Tibial nerve (tissue), 4 donors: Measurements from ENCODE around the gene MAP3K4. TPM values are rescaled to one million over a fixed set of nuclear protein-coding genes. Genes with fewer than 3 reads are reported as not detected.

Source experiments
- DNase-seq, 2 donors: peaks; one replicate each; pipeline ENCODE4 v3.0.0-alpha.2; 2019; ENCODE audit warnings: low spot score in 2 of 2
- H3K27ac ChIP-seq, 4 donors: fragments of 200-600 bp; sonication (generic) in 3 of 4; one replicate each; pipeline ENCODE4 v1.5.1; 2017 to 2019; ENCODE audit warnings: mild to moderate bottlenecking in 1 of 4
- H3K27me3 ChIP-seq, 2 donors: fragments of 200-600 bp; sonication (generic) in 1 of 2; one replicate each; pipeline versions ENCODE4 v1.5.1 to v1.6.0; 2017 to 2019
- H3K36me3 ChIP-seq, 3 donors: fragments of 200-600 bp; sonication (generic); one replicate each; pipeline ENCODE4 v1.5.1; 2018 to 2019
- H3K4me1 ChIP-seq, 4 donors: fragments of 200-600 bp; sonication (generic) in 3 of 4; one replicate each; pipeline ENCODE4 v1.5.1; 2017 to 2019
- H3K4me3 ChIP-seq, 4 donors: fragments of 200-600 bp; sonication (generic) in 3 of 4; one replicate each; pipeline ENCODE4 v1.5.1; 2017 to 2019; ENCODE audit warnings: mild to moderate bottlenecking in 1 of 4, moderate library complexity in 1 of 4
- H3K9me3 ChIP-seq, 4 donors: fragments of 200-600 bp; sonication (generic) in 3 of 4; one replicate each; pipeline ENCODE4 v1.5.1; 2017 to 2019
- CTCF ChIP-seq, 5 experiments: fragments of 200-600 bp in 3 of 5; fragments of 450-650 bp in 2 of 5; sonication (generic) in 3 of 5; IDR thresholded peaks; one replicate each; pipeline ENCODE4 v1.5.1; 2016 to 2019; ENCODE audit warnings: antibody characterized with exemption in 5 of 5, mild to moderate bottlenecking in 3 of 5, moderate library complexity in 2 of 5
- EP300 ChIP-seq, 2 donors: sonication (generic); formaldehyde crosslinking; IDR thresholded peaks; one replicate each; pipeline ENCODE4 v1.6.1; 2017; ENCODE audit warnings: antibody characterized with exemption in 2 of 2, mild to moderate bottlenecking in 1 of 2
- POLR2A ChIP-seq, 2 donors: fragments of 450-650 bp; IDR thresholded peaks; one replicate each; pipeline ENCODE4 v1.6.1; 2017; ENCODE audit warnings: antibody characterized with exemption in 2 of 2, mild to moderate bottlenecking in 2 of 2, moderate library complexity in 2 of 2
- WGBS, 2 donors: methylation state at CpG; one replicate each; pipeline ENCODE4 v1.1.5; 2018; 5-methylcytosine and 5-hydroxymethylcytosine counted together
- total RNA-seq, 4 donors: library from RNA; depleted of rRNA; stranded (reverse); fragments of >200 nt; gene quantifications; one replicate each; pipeline ENCODE4 v1.1.0, GENCODE V29; 2016

Gene MAP3K4
- total RNA-seq, 4 donors from 2014 or later: 42.9 to 63.0 (median 56.0) TPM

DNA sequence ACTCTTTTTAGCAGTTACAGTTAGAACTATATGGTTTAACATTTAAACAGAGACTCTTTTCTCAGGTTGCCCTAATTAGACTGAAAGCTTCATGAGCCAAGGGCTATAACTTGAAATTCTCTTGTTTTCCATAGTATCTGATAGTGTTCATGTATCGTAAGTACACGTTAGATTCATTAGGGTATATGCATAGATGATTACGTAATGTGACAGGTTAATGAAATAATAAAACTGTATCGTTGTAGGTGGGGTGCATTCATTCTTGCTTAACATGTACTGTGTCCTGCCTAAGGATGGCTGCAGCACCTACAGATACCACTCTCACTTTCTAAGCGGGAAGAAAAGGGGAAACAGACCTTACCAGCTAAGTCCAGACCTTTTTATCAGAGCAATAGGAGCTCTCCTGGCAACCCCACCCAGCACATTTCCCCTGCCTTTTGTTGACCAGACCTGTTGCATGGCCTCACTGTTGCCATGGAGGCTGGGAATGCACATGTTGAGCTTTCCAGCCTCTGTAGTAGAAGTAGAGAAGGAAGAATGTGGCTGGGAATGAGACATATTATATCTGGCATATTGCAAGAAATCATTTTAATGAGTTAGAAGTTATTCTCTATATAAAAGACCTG is 83.0 kb downstream of the MAP3K4 start:
- DNase-seq: no peak
- no peak overlapping the region for H3K4me3 ChIP-seq
- no peak overlapping the region for H3K27ac ChIP-seq
- peaks cover 0 to 71% (median 3%) of the 10 kb centered on the region in 3 donors for H3K36me3 ChIP-seq
- H3K9me3 ChIP-seq: no peaks in the 10 kb centered on the region
- no peak for TF ChIP-seq POLR2A (IDR thresholded peaks at IDR 0.05)
- no peak for TF ChIP-seq EP300 (IDR thresholded peaks at IDR 0.05)
- no peaks in the 10 kb centered on the region for H3K4me1 ChIP-seq
- H3K27me3 ChIP-seq: no peaks in the 10 kb centered on the region
- 93 to 97% methylated on average over 5 of the region's 5 CpGs for whole genome bisulfite sequencing, 2 donors

GRCh38 chr6:161076181-161076677 is 84.7 kb downstream of the MAP3K4 start:
- no peak overlapping the region for H3K4me3 ChIP-seq
- no peak for DNase-seq
- no peaks in the 10 kb centered on the region for H3K9me3 ChIP-seq
- H3K4me1 ChIP-seq: no peaks in the 10 kb centered on the region
- WGBS, 2 donors: 57 to 69% methylated on average over 8 of the region's 8 CpGs
- peaks cover 0 to 78% (median 3%) of the 10 kb centered on the region in 3 donors for H3K36me3 ChIP-seq
- TF ChIP-seq EP300 (IDR thresholded peaks at IDR 0.05) (no peak), CTCF (IDR thresholded peaks at IDR 0.05) (no peak), POLR2A (IDR thresholded peaks at IDR 0.05) (no peak)
- no peak overlapping the region for H3K27ac ChIP-seq
- no peaks in the 10 kb centered on the region for H3K27me3 ChIP-seq

DNA sequence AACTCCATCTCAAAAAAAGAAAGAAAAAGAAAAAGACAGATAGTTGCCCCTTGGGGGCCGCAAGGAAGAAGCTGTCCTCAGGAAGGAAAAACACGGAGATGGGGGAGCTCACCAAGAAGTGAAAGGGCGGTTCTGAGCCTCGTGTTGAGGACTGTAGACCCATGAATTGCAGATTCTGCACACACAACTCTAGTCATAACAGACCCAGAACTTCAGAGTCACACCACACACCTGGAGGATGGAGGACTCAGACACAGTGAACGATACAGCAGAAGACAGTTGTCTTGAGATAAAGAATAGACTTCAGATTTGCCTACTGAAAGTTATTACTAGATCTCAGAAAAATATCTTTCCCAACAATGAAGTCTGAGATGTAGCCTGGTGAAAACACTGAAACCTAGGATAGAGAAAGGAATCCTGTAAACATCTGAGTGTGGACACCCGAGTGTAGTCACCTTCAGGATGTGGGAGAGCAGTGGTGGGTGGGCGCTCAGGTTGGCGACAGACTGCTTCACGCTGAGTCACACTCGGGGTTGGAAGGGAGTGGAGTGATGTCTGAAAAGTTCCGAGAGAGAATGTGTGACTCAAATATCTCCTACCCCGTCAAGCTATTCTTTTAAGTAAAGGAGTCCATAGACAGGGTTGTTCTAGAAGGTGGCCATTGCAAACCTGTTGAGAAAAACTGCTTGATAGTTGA is 88.1 kb downstream of the MAP3K4 start:
- H3K4me3 ChIP-seq: no peak overlapping the region
- no peaks in the 10 kb centered on the region for H3K27me3 ChIP-seq
- 87 to 90% methylated on average over 12 of the region's 12 CpGs for WGBS, 2 donors
- DNase-seq: no peak
- no peaks in the 10 kb centered on the region for H3K9me3 ChIP-seq
- TF ChIP-seq CTCF (IDR thresholded peaks at IDR 0.05) (no peak), EP300 (IDR thresholded peaks at IDR 0.05) (no peak), POLR2A (IDR thresholded peaks at IDR 0.05) (no peak)
- no peak overlapping the region for H3K27ac ChIP-seq
- H3K4me1 ChIP-seq: no peaks in the 10 kb centered on the region
- H3K36me3 ChIP-seq: peaks cover 3 to 99% (median 4%) of the 10 kb centered on the region in 3 donors

DNA sequence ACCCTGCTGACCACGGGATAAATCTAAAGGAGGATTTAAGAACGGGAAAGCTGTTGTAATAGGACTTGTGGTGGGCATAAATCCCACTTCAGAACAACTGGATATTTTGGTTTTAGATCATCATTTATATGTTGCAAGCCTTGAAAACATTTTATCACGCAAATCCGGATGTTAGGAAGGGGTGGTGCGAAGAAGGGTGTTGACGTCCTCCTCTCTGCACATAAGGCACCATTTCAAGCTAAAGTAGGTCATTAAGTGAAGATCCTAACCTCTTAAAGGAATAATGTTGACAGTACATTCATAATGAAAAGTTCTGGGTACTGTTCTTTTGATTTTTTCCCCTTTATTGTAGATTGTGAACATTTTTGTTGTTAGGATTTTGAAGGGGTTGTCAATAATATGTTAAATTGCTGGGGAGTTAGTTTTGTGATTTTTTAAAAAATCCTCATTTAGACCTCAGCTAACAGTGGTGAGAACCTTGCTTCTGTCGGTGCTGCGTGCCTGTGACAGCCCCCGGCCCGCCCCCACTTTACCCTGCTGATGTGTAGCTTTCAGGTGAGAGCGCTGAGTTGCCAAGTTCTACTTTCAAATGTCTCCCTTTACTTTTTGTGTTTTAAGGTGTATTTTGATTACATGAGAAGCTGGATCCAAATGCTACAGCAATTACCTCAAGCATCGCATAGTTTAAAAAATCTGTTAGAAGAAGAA is 88.8 kb downstream of the MAP3K4 start:
- no peaks in the 10 kb centered on the region for H3K4me1 ChIP-seq
- no peaks in the 10 kb centered on the region for H3K27me3 ChIP-seq
- no peak overlapping the region for H3K27ac ChIP-seq
- 91 to 94% methylated on average over 12 of the region's 12 CpGs for WGBS, 2 donors
- no peak overlapping the region for H3K4me3 ChIP-seq
- TF ChIP-seq CTCF (IDR thresholded peaks at IDR 0.05) (no peak), EP300 (IDR thresholded peaks at IDR 0.05) (no peak), POLR2A (IDR thresholded peaks at IDR 0.05) (no peak)
- DNase-seq: no peak
- H3K9me3 ChIP-seq: no peaks in the 10 kb centered on the region
- H3K36me3 ChIP-seq: peaks cover 3 to 99% (median 4%) of the 10 kb centered on the region in 3 donors

DNA sequence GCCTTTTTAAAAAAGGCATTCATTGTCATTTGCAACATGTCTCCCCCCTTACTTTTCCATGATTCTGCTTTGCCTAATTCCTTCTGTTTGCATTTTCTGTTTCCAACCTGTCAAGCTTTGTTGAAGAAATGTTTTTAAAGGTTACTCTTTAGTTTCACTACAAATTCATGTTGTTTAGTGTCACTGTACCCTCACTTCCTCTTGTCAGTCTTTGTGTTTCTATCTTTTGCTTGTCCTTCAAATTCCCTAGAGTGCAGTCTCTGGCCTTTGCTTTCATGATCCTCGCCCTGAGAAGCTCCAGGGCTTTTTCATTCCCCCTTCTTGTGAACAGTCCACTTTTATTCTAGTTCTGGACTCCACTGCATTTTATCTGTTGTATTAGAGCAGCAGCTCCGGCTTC is 90.6 kb downstream of the MAP3K4 start:
- 58 to 61% methylated on average over 2 of the region's 2 CpGs for WGBS, 2 donors
- no peaks in the 10 kb centered on the region for H3K4me1 ChIP-seq
- no peak overlapping the region for H3K4me3 ChIP-seq
- DNase-seq: no peak
- peaks cover 0 to 99% (median 10%) of the 10 kb centered on the region in 3 donors for H3K36me3 ChIP-seq
- no peaks in the 10 kb centered on the region for H3K27me3 ChIP-seq
- no peak for TF ChIP-seq EP300 (IDR thresholded peaks at IDR 0.05)
- TF ChIP-seq CTCF (IDR thresholded peaks at IDR 0.05): no peak
- TF ChIP-seq POLR2A (IDR thresholded peaks at IDR 0.05): no peak
- H3K9me3 ChIP-seq: no peaks in the 10 kb centered on the region
- H3K27ac ChIP-seq: no peak overlapping the region
